ENCODE measurements around the gene COL11A1. TPM values are rescaled to one million over a fixed set of nuclear protein-coding genes. Genes with fewer than 3 reads are reported as not detected.
"Not testable (repeated sequence)": the region's sequence is repeated elsewhere in the genome, so short reads cannot be mapped to it uniquely, and the experiment has no call there.

The COL11A1 gene
- polyA plus RNA-seq, 4 donors, result 3.8 to 89.4 (median 13.6) TPM

- no peak for DNase-seq (ENCODE audit: low read depth in 4 of 4, low spot score in 3 of 4)
These were observed 267.6 kb downstream of the COL11A1 start for GRCh38 chr1:102840741-102841140.

- no peak for DNase-seq (ENCODE audit: low read depth in 4 of 4, low spot score in 3 of 4)
These were observed 270.3 kb downstream of the COL11A1 start for GRCh38 chr1:102838016-102838415.

GRCh38 chr1:102837551-102837950 lies 270.8 kb downstream of the COL11A1 start:
- DNase-seq (ENCODE audit: low read depth in 4 of 4, low spot score in 3 of 4), result no peak

GRCh38 chr1:102836991-102837390 lies 271.3 kb downstream of the COL11A1 start:
- no peak for DNase-seq (ENCODE audit: low read depth in 4 of 4, low spot score in 3 of 4)

GRCh38 chr1:102834688-102835320 lies 273.5 kb downstream of the COL11A1 start:
- no peak for DNase-seq (ENCODE audit: low read depth in 4 of 4, low spot score in 3 of 4)

- DNase-seq (ENCODE audit: low read depth in 4 of 4, low spot score in 3 of 4), result no peak
These were observed 275.2 kb downstream of the COL11A1 start for GRCh38 chr1:102833151-102833550.

GRCh38 chr1:102826706-102827105 lies 281.6 kb downstream of the COL11A1 start:
- not testable (repeated sequence) for DNase-seq (ENCODE audit: low read depth in 4 of 4, low spot score in 3 of 4)

Measured in left renal pelvis (tissue), 4 donors.